Measurements from ENCODE around the gene LAMC2.

LAMC2 gene

DNA sequence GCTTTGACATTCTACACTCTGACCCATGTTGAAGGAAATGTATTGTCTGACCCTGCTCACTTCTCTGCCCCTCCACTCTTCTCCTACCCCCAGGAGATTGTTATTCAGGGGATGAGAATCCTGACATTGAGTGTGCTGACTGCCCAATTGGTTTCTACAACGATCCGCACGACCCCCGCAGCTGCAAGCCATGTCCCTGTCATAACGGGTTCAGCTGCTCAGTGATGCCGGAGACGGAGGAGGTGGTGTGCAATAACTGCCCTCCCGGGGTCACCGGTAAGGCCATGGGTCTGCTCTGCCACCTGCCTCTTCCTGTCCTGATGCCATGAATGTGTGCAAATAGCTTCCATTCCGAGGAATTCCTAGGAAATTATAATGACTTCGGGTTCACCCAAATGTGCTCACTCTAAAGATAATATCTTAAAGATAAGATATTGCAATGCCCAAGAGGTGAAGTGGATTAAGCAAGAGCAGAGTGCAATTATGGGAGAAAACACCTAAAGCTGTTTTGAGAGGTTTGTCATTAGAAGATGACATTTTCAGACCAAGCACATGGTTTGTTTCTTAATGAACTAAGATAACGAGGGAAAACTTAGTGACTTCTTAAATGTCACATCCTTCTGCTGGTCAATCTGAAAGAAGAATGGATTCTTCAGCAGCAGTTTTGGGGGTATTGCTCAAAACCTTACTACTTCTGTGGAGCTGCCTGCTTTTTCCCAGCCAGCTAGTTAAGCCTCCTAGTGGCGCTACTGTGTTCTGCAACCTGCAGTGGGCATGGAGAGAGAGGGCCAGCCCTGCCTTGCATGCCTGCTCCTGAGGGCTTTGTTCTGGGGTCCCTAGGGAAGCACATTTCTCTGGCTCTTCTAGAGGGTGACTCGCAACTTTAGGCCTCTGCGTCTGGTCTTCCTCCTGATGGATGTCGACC is 41.6 kb downstream of the LAMC2 start:
- peak overlapping the region; percentile 60 for H3K27ac ChIP-seq
- no peak for DNase-seq (ENCODE audit: low spot score)
- ChIA-PET CTCF (interaction anchor here (0.6 to 1.4 kb wide), 3 partner anchors 18 to 220 kb away, joined by 3 to 9 read pairs (median 4); no protein-coding TSS in a partner anchor), POLR2A (ENCODE audit: low non-redundant PET) (interaction anchor here (0.5 kb wide), 1 partner anchor 223 kb away, joined by 3 read pairs; no protein-coding TSS in a partner anchor)
- TF ChIP-seq, protein P1, sequence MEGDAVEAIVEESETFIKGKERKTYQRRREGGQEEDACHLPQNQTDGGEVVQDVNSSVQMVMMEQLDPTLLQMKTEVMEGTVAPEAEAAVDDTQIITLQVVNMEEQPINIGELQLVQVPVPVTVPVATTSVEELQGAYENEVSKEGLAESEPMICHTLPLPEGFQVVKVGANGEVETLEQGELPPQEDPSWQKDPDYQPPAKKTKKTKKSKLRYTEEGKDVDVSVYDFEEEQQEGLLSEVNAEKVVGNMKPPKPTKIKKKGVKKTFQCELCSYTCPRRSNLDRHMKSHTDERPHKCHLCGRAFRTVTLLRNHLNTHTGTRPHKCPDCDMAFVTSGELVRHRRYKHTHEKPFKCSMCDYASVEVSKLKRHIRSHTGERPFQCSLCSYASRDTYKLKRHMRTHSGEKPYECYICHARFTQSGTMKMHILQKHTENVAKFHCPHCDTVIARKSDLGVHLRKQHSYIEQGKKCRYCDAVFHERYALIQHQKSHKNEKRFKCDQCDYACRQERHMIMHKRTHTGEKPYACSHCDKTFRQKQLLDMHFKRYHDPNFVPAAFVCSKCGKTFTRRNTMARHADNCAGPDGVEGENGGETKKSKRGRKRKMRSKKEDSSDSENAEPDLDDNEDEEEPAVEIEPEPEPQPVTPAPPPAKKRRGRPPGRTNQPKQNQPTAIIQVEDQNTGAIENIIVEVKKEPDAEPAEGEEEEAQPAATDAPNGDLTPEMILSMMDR (conservative IDR thresholded peaks at IDR 0.05; ENCODE audit: low read depth), result peak; percentile 56

GRCh38 chr1:183228347-183229220 is 42.5 kb downstream of the LAMC2 start:
- ChIA-PET CTCF (interaction anchor here (0.6 to 1.4 kb wide), 4 partner anchors 19 to 322 kb away, joined by 3 to 4 read pairs (median 4); no protein-coding TSS in a partner anchor), POLR2A (ENCODE audit: low non-redundant PET) (no interaction called here)
- TF ChIP-seq, protein P1 (conservative IDR thresholded peaks at IDR 0.05; ENCODE audit: low read depth), result 0 out of 2 replicates have a peak, but pooled peaks have one; percentile 7
- H3K27ac ChIP-seq, result peak overlapping the region; percentile 60
- DNase-seq (ENCODE audit: low spot score), result no peak

GRCh38 chr1:183230413-183230812 is 44.3 kb downstream of the LAMC2 start:
- peak; percentile 30 for DNase-seq (ENCODE audit: low spot score)
- TF ChIP-seq, protein P1 (conservative IDR thresholded peaks at IDR 0.05; ENCODE audit: low read depth), result no peak
- POLR2A ChIA-PET (ENCODE audit: low non-redundant PET), result no interaction called here
- peak overlapping the region; percentile 53; the same call in 1 of the 2 replicates for H3K27ac ChIP-seq
- CTCF ChIA-PET, result interaction anchor here (0.8 kb wide), 1 partner anchor 21 kb away, joined by 4 read pairs; no protein-coding TSS in a partner anchor

GRCh38 chr1:183231545-183231944 is 45.5 kb downstream of the LAMC2 start:
- ChIA-PET POLR2A (ENCODE audit: low non-redundant PET) (no interaction called here), CTCF (no interaction called here)
- TF ChIP-seq, protein P1 (conservative IDR thresholded peaks at IDR 0.05; ENCODE audit: low read depth), result no peak
- no peak overlapping the region for H3K27ac ChIP-seq
- no peak for DNase-seq (ENCODE audit: low spot score)

DNA sequence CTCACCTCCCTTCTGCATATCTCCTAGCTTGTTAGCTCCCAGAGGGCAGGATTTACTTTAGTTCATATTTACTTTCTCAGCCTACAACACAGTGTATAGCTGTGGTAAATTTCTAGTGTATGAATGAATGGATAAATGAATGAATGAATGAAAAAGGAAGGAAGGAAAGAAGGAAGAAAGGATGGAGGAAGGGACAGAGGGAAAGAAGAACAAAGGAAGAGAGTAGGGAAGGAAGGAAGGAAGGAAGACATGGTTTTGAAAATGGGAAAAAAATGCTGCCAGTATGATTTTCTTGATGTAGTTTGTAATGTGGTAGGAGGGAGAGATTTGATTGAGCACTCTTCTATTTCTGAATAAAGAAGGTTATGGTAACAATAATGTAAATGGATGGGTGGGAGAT is 47.0 kb downstream of the LAMC2 start:
- POLR2A ChIA-PET (ENCODE audit: low non-redundant PET), result no interaction called here
- DNase-seq (ENCODE audit: low spot score), result no peak
- CTCF ChIA-PET, result no interaction called here
- TF ChIP-seq, protein P1 (conservative IDR thresholded peaks at IDR 0.05; ENCODE audit: low read depth), result no peak
- H3K27ac ChIP-seq, result no peak overlapping the region
